Brain pericyte (primary cell): ENCODE data around the gene CHM.
"Not testable (repeated sequence)": the region's sequence is repeated elsewhere in the genome, so short reads cannot be mapped to it uniquely, and the experiment has no call there.

Experiments
- DNase-seq: peaks from one replicate; pipeline ENCODE4 v3.0.0-alpha.2; 2012; ENCODE audit warnings: low read depth, low spot score

Gene CHM, protein sequence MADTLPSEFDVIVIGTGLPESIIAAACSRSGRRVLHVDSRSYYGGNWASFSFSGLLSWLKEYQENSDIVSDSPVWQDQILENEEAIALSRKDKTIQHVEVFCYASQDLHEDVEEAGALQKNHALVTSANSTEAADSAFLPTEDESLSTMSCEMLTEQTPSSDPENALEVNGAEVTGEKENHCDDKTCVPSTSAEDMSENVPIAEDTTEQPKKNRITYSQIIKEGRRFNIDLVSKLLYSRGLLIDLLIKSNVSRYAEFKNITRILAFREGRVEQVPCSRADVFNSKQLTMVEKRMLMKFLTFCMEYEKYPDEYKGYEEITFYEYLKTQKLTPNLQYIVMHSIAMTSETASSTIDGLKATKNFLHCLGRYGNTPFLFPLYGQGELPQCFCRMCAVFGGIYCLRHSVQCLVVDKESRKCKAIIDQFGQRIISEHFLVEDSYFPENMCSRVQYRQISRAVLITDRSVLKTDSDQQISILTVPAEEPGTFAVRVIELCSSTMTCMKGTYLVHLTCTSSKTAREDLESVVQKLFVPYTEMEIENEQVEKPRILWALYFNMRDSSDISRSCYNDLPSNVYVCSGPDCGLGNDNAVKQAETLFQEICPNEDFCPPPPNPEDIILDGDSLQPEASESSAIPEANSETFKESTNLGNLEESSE

DNA sequence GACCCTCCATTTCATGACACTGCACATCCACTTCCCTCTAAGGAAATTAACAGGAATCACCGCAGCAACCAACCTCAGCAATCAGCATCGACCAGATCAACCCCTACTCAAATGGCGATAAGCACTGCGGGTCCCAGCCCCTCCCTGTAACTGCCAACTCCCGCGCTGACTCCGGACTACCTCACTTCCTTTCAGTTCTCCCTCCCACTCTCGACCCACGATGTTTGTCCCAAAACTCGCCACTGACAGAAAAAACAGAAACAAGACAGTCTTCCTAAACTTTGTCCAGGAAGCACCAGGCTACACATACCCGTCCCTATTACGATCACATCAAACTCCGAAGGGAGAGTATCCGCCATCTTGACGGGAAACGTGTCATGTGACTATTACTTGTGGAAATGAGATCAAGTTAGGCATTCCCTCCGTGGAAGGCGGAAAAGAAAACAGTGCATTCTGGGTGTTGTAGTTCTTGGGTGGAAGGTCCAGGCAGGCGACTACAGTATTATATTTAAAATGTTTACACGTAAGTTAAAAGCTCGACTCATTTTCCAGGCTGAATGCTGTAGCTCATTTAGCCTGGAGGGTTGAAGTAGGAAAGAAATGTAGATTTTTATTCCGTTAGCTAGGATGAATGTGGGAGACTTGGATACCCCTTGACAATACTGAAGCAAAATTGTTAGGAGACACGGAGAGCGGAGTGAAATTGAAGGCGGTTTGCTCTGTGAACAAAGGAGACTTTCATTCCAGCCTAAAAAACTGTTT lies at the start of gene CHM:
Gene CHM, minus strand, starts transcription at position 385 of the 762 bp plus-strand sequence. Its CDS starts 26 bp downstream, at position 359.
- peak; percentile 50 for DNase-seq

DNA sequence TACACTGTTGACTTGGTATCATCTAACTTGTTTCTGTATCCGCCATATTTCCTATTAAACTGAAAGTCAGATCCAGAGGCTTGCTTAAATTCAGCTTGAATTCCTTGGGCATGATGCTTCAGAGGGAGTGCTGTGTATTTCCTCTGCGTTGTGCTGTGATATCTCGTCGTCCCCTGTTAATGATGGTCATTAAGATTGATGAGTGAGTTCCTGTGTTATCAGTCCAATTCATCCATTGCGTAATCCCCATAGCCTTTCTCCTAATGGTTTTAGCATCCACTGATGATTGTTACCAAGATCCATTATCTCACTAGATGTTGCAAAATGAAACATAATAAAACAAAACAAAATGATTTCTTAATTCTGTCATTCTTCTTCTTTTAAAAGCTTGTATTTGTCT lies 31.3 kb upstream of the CHM start:
- no peak for DNase-seq

DNA sequence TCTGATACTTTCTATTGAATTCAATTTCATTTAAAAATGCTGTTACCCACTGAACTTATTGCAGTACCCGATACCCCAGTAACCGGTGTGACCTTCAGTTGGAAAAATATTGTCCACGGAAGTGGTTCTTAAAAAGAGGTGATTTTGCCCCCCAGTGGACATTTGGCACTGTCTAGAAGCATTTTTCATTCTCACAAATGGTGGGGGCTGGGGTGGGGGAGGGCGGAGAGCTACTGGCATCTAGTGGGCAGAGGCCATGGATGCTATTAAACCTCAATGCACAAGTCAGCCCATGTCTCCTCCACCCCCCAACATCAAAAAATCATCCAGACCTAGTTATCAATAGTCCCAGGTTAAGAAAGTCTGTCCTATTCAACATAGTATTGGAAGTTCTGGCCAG lies 19.6 kb upstream of the CHM start:
- DNase-seq = no peak

DNA sequence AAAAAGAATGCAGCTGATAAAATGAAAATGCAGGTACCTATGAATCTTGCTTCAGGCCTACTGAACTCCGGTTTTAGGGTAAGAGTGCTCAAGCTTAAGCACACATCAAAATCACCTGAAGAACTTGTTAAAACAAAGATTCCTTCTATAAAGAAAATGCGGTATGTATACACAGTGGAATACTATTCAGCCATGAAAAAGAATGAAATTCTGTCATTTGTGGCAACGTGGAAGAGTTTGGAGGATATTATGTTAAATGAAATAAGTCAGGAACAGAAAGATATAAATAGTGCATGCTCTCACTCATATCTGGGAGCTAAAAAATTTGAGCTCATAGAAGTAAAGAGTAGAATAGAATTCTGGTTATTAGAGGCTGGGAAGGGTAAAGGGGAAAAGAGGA lies 14.0 kb upstream of the CHM start:
- no peak for DNase-seq

DNA sequence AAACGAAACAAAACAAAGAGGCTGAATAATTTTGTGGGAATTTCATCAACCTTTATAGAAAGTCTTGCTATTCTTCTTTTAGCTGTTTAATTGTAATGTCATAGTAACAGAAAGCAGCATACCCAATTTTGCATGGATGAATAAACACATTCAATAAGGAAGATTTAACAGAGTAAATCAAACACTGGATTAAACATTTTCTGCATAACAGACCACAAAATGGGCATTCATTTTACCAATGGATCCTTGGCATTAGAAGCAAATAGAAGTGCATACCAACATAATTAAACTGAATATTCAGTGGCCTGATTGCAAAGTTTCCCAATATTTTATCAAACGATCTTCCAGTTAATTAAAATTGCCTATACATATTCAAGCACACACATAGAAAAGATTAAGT lies 4.4 kb upstream of the CHM start:
- DNase-seq = no peak

DNA sequence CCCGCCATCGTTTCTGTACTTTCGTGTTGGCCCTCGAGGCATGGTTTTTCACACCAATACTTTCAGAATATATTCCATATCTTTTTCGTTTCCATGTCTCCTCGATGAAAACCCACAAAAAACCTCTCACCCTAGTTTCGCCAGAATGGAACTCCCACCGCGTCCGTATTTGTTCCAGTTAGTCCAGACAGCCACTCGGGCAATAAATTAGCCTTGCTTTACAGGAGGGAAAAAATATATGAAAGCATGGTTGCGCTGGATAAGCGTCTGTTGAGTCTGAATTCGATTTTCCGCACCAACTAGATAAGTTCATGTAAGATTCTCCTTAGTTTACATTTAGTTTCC lies 550 bp upstream of the CHM start:
- DNase-seq = no peak

DNA sequence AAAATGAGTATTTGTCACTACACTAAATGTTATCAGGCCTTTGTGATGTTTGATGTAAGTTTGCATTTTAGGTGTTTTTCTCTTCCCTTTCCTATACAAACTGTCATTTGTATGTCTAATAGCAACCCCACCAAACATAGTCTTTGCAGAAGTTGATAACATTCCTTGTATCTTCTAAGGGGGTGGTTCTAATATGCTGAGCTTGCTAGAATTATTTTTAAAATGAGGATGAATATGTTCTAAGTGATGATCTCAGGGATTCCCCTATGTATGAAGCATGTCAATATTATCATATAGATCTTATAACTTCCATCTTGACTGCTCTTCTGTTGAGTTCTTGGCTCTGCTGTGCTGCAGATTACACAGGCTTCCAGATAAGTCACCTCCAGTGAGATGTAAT lies 3.1 kb downstream of the CHM start:
- DNase-seq = no peak

DNA sequence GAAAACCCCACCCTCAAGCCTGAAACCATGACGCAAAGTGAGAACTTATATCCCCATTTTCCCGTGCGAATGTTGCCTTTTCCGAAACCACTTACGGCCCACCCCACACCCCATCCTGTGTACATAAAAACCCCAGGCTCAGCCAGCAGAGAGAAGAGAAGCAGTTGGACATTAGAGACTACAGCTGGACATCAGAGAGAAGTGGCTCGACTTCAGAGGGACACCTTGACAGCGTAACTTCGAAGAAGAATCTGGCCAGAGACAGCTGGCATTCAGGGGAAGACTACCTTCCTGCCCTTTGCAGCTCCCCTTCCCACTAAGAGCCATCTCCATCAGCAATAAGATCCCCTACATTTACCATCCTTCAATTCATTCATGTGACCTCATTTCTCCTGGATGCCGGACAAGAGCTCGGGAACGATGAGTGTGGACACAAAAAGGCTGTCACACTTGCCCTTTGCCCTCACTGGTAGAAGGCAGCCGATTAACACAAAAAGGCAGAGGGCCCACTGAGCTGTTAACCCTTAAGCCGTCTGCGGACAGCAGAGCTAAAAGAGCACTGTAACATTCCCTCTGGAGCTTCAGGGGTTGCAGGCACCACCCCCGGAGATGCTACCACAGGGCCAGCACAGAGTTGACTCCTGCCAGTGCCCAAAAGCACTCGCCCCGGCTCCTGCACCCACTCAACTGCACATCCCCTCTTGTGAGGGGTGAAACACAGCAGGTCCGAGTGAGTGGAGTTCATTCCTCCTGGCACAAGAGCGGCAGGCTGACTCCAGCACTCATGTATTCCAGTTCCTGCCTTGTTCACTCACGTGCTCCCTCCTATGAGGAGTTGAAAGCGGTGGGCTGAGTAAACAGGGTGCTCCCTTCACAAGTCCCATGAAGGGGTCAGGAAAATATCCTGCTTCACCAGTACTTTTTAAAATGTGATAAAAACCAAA lies 7.5 kb downstream of the CHM start:
- DNase-seq = no peak

DNA sequence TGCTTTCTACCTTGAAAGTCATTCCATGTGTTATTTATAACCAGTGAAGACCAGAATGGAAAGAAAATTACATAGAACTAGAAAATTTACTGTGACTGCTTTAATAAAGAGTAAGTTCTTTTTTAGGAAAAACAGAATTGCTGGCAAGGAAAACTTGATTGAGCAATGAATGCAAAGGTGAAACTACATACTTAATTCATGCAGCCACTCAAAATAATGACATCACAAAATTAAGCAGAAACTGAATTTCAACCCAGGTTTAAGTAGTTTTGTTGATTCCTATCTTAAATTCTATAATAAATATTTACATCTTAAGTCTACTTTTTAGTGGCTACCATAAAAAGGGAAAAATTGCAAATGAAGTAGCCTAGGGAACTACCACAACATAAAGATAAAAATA lies 14.0 kb downstream of the CHM start:
- no peak for DNase-seq

DNA sequence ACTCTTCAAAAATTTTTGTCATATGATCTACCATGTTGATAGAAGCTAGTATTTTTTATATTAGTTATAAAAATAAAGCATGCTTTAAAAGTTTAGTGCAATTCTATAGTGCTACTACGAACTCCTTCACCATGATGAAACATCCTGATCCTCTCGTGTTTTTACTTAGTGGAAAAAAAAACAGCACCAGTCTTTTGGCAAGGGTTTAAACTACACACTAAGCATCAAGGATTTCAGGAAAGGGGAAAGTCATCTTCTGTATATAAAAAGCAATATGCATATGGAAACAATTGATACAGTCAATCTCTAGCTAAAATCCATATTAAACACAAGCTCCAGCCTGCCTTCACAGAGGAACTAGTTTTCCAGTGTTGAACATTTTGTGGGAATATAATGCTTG lies 18.7 kb downstream of the CHM start:
- no peak for DNase-seq

DNA sequence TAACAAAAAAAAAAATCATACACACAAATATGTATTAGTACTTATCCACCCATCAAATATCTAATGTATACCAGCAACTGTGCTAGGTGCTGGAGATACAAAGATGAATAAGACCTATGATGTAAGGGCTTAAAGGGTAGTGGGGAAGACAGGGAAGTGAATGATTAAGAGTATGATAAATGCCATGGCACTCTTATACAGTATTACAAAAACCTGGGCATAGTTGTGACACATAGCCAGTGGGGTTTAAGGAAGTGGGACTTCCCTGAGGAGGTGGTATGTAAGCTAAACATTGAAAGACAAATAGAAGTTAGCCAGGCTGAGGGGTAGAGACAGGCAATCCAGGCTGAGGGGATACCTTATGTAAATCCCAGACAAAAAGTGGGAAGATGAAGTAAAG lies 23.5 kb downstream of the CHM start:
- DNase-seq = no peak

DNA sequence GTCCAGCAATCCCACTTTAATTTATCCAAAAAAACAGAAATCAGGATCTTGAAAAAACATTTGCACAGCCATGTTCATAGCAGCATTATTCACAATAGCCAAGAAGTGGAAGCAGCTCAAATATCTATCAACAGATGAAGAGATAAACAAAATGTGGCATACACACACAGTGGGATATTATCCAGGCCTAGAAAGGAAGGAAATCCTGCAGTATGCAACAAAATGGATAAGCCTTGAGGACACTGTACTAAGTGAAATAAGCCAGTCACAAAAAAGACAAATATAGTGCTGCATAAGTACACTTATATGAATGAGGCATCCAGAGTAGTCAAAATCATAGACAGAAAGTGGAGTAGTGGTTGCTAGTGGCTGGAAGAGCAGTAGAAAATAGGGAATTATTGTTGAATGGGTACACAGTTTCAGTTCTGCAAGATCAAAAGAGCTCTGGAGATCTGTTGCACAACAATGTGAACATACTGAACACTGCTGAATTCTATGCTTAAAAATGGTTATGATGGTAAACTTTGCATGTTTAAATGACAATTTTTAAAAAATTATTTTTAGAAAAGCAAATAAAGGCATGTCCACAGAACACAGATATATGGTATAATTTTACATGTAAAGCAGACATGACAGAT lies 25.6 kb downstream of the CHM start:
- no peak for DNase-seq

DNA sequence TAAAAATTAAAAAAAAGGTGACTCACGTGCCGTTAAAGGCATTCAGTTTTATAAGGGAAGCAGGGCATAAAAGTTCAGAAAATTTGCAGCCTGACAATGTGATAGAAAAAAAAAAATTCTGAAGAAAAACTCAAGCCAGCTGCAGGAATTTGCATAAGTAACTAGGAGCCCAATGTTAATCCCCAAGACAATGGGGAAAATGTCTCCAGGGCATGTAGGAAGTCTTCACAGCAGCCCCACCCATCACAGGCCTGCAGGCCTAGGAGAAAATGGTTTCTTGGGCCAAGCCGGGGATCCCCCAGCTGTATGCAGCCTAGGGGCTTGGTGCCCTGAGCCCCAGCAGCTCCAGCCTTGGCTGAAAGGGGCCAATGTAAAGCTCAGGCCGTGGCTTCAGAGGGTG lies 31.2 kb downstream of the CHM start:
- DNase-seq = no peak

DNA sequence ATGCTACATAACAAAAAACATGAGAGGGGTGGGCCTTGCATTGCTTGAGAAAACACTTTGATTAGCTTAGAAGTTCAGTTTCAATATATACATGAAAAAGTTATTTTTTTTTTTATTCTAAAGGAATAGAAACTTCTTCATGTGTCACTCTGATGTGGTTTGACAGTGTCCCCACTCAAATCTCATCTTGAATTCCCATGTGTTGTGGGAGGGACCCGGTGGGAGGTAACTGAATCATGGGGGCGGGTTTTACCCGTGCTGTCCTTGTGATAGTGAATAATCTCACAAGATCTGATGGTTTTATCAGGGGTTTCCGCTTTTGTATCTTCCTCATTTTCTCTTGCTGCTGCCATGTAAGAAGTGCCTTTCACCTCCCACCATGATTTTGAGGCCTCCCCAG lies 32.4 kb downstream of the CHM start:
- not testable (repeated sequence) for DNase-seq

DNA sequence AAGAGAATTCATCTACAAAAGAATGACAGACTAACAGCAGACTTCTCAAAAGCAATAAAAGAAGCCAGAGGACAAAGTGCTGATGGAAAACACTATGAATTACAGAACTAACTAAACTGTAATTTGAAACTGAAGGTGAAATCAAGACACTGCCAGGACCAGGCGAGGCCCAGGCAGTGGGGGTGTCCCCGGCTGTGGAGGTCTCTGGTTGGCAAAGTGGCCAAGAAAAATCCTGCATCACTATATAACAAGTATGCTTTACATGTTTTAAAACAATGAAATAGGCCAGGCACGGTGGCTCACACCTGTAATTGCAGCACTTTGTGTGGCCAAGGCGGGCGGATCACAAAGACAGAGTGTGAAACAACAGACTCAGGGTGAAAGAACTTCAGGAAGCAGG lies 32.9 kb downstream of the CHM start:
- DNase-seq = no peak

DNA sequence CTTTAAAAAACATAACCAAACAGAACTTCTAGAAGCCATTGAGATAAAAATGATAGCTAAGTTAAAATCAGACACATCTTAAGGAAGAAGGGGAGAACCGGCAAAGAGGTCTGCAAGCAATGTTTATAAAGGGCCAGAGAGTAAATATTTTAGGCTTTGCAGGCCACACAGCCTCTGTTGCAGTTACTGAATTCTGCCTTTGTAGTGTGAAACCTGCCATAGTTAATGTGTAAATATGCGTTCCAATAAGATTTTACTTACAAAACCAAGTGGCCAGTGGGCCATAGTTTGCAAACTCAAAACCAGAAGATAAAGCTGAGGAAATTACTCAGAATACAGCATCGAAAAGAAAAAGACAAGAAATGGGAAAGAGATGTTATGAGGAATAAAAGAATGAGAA lies 33.6 kb downstream of the CHM start:
- DNase-seq = no peak

DNA sequence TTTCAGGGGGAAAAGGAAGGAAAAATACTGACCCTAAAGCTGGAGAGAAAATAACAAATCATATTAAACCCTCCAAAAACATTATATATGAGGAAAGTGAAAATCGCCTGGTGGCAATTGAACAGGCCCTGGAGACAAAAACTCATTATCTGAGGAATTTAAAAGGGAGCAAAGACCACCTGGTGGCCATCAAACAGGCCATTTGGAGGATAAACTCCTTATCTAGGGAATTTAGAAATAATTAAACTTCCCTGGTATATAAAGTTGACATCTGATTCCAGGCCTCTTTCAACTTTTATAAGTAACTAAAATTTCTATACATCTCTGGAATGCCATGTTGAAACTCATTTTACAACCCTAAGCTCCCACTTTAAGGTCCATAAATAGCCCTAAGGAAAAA lies 35.2 kb downstream of the CHM start:
- no peak for DNase-seq

DNA sequence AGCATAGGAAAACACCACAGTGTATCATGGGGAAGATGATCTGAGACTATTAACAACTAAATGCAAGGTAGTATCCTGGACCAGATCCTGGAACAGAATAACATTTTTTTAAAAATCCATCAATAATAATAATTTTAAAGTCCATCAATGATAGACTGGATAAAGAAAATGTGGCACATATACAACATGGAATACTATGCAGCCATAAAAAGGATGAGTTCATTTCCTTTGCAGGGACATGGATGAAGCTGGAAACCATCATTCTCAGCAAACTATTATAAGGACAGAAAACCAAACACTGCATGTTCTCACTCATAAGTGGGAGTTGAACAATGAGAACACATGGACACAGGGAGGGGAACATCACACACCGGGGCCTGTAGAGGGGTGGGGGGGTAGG lies 37.6 kb downstream of the CHM start:
- not testable (repeated sequence) for DNase-seq

DNA sequence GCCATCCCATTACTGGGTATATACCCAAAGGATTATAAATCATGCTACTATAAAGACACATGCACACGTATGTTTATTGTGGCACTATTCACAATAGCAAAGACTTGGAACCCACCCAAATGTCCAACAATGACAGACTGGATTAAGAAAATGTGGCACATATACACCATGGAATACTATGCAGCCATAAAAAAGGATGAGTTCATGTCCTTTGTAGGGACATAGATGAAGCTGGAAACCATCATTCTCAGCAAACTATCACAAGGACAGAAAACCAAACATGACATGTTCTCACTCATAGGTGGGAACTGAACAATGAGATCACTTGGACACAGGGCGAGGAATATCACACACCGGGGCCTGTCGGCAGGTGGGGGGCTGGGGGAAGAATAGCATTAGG lies 39.5 kb downstream of the CHM start:
- DNase-seq = not testable (repeated sequence)

DNA sequence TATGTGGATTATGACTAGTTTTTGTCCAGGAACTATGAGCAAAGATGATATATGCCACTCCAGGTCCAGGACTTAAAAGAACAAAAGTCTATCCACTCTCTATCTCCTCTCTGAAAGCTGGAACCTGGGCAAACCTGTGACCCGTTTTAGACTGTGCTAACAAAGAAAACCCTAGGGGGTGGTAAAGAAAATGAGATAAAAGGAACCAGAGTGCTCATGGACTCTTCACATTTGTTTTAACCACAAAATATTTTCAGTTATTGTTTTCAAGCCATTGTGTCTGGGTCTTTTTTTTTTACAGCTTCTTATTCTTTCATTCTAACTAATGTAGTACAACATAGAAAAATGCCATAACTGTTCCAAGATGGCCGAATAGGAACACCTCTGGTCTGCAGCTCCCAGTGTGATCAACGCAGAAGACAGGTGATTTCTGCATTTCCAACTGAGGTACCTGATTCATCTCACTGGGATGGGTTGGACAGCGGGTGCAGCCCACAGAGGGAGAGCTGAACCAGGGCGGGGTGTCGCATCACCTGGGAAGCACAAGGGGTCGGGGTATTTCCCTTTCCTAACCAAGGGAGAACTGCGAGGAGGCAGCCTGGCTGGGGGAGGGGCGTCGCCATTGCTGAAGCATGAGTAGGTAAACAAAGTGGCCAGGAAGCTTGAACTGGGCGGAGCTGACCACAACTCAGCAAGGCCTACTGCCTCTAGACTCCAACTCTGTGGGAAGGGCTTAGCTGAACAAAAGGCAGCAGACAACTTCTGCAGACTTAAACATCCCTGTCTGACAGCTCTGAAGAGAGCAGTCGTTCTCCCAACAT lies 45.1 kb downstream of the CHM start:
- no peak for DNase-seq
